Measurements from ENCODE around the gene ABCB8. TPM values are rescaled to one million over a fixed set of nuclear protein-coding genes. Genes with fewer than 3 reads are reported as not detected.

Gene ABCB8
- total and polyA plus RNA-seq, 9 of the 15 experiments (the other 6 are each of a cell fraction or from before 2014, with no cell fraction given), result 7.6 to 106 (median 36.3) TPM

GRCh38 chr7:151008511-151009323 lies 19.5 kb upstream of the ABCB8 start (continued):
- TF ChIP-seq RNF219 (CRISPR knock-in tag; IDR thresholded peaks at IDR 0.05), result no peak
- TF ChIP-seq TSC22D4 (tag; IDR thresholded peaks at IDR 0.05), result no peak
- TF ChIP-seq MCM5 (IDR thresholded peaks at IDR 0.05; ENCODE audit: low read depth), result no peak
- no peak for TF ChIP-seq ZNF280A (IDR thresholded peaks at IDR 0.05; ENCODE audit: low read depth, partially characterized antibody)
- 0 out of 2 replicates have a peak, but pooled peaks have one; percentile 34 for TF ChIP-seq TCFL5 (CRISPR knock-in tag; conservative IDR thresholded peaks at IDR 0.05)
- TF ChIP-seq ZNF239 (CRISPR knock-in tag; IDR thresholded peaks at IDR 0.05), result peak; percentile 71
- TF ChIP-seq ZNF444 (CRISPR knock-in tag; IDR thresholded peaks at IDR 0.05), result no peak
- TF ChIP-seq ZNF57 (CRISPR knock-in tag; IDR thresholded peaks at IDR 0.05), result peak; percentile 80; the same call in 1 of the 2 replicates
- peak; percentile 89 for TF ChIP-seq SMC3 (conservative IDR thresholded peaks at IDR 0.05; ENCODE audit: insufficient read depth, low read depth, low read length)
- peak; percentile 46 for TF ChIP-seq TAF9B (IDR thresholded peaks at IDR 0.05; ENCODE audit: partially characterized antibody)
- TF ChIP-seq DIDO1 (tag; IDR thresholded peaks at IDR 0.05; ENCODE audit: low read depth), result peak; percentile 82; the same call in 1 of the 2 replicates

Data from K562 (cell line).